Measurements from ENCODE around the gene PLET1.

GRCh38 chr11:112223754-112224532, 36.7 kb downstream of the PLET1 start:
- TF ChIP-seq CTCF (IDR thresholded peaks at IDR 0.05; ENCODE audit: low read length) (no peak), EZH2 (IDR thresholded peaks at IDR 0.05; ENCODE audit: borderline replicate concordance, low read length) (no peak)
